ENCODE results near the gene SLC30A1. TPM values are rescaled to one million over a fixed set of nuclear protein-coding genes. Genes with fewer than 3 reads are reported as not detected.

SLC30A1 gene
- total and polyA plus RNA-seq, 2 experiments from 2014 or later: 23.0 to 46.9 TPM

GRCh38 chr1:211525101-211525676 lies 53.8 kb downstream of the SLC30A1 start:
- in situ Hi-C loops (cut with MboI): no loop called here
- no peak overlapping the region for H3K4me3 ChIP-seq

GRCh38 chr1:211524521-211524920 lies 54.4 kb downstream of the SLC30A1 start:
- Histone ChIP-seq H3K79me2 (ENCODE audit: insufficient read depth) (no peaks in the 10 kb centered on the region), H3K36me3 (ENCODE audit: low read depth) (no peaks in the 10 kb centered on the region), H3K4me3 (no peak overlapping the region), H3K4me1 (ENCODE audit: insufficient read depth) (no peaks in the 10 kb centered on the region), H3K4me2 (ENCODE audit: unreplicated experiment) (no peak overlapping the region), H3K27me3 (replicated peaks; ENCODE audit: insufficient read depth) (no peaks in the 10 kb centered on the region), H4K20me1 (ENCODE audit: insufficient read depth) (no peaks in the 10 kb centered on the region), H3K27ac (no peak overlapping the region), H3K9me2 (ENCODE audit: insufficient read depth) (no peaks in the 10 kb centered on the region), H3K9me3 (ENCODE audit: low read depth) (no peaks in the 10 kb centered on the region), H2AFZ (no peak overlapping the region), H3F3A (ENCODE audit: insufficient read depth) (no peaks in the 10 kb centered on the region), H3K9ac (no peak overlapping the region)
- DNase-seq: no peak
- in situ Hi-C loops (cut with MboI): no loop called here
- 79 to 82% methylated on average over 8 to 10 of the region's 10 CpGs for WGBS, 2 experiments (ENCODE audit: low coverage in 1 of 2, low lambda C conversion rate in 2 of 2, missing lambda C conversion rate in 2 of 2)
- TF ChIP-seq EZH2phosphoT487 (IDR thresholded peaks at IDR 0.05; ENCODE audit: insufficient read depth, low read depth) (no peak), EZH2 (IDR thresholded peaks at IDR 0.05; ENCODE audit: insufficient read depth, poor library complexity, severe bottlenecking) (no peak)

More at GRCh38 chr1:211525101-211525676, 53.8 kb downstream of the SLC30A1 start:
- H3K9me3 ChIP-seq (ENCODE audit: low read depth): no peaks in the 10 kb centered on the region
- no peak overlapping the region for H3K27ac ChIP-seq
- H3K4me2 ChIP-seq (ENCODE audit: unreplicated experiment): no peak overlapping the region
- H3K9ac ChIP-seq: no peak overlapping the region
- TF ChIP-seq EZH2phosphoT487 (IDR thresholded peaks at IDR 0.05; ENCODE audit: insufficient read depth, low read depth): no peak
- no peak for TF ChIP-seq EZH2 (IDR thresholded peaks at IDR 0.05; ENCODE audit: insufficient read depth, poor library complexity, severe bottlenecking)
- H3K9me2 ChIP-seq (ENCODE audit: insufficient read depth): no peaks in the 10 kb centered on the region
- H4K20me1 ChIP-seq (ENCODE audit: insufficient read depth): no peaks in the 10 kb centered on the region
- no peak for DNase-seq
- 86 to 87% methylated on average over 9 of the region's 9 CpGs for WGBS, 2 experiments (ENCODE audit: low coverage in 1 of 2, low lambda C conversion rate in 2 of 2, missing lambda C conversion rate in 2 of 2)
- H2AFZ ChIP-seq: no peak overlapping the region
- H3K79me2 ChIP-seq (ENCODE audit: insufficient read depth): no peaks in the 10 kb centered on the region
- H3F3A ChIP-seq (ENCODE audit: insufficient read depth): no peaks in the 10 kb centered on the region
- no peaks in the 10 kb centered on the region for H3K36me3 ChIP-seq (ENCODE audit: low read depth)
- H3K4me1 ChIP-seq (ENCODE audit: insufficient read depth): no peaks in the 10 kb centered on the region
- no peaks in the 10 kb centered on the region for H3K27me3 ChIP-seq (replicated peaks; ENCODE audit: insufficient read depth)

GRCh38 chr1:211522804-211523203 lies 56.2 kb downstream of the SLC30A1 start:
- Histone ChIP-seq H3K79me2 (ENCODE audit: insufficient read depth) (no peaks in the 10 kb centered on the region), H3K4me1 (ENCODE audit: insufficient read depth) (no peaks in the 10 kb centered on the region), H3K9me3 (ENCODE audit: low read depth) (no peaks in the 10 kb centered on the region), H3K36me3 (ENCODE audit: low read depth) (no peaks in the 10 kb centered on the region), H3K9ac (no peak overlapping the region), H3K9me2 (ENCODE audit: insufficient read depth) (no peaks in the 10 kb centered on the region), H3F3A (ENCODE audit: insufficient read depth) (no peaks in the 10 kb centered on the region), H3K4me3 (no peak overlapping the region), H2AFZ (no peak overlapping the region), H3K4me2 (ENCODE audit: unreplicated experiment) (no peak overlapping the region), H4K20me1 (ENCODE audit: insufficient read depth) (no peaks in the 10 kb centered on the region), H3K27me3 (replicated peaks; ENCODE audit: insufficient read depth) (no peaks in the 10 kb centered on the region), H3K27ac (no peak overlapping the region)
- no peak for DNase-seq
- 59% methylated on average over 5 to 6 of the region's 6 CpGs for WGBS, 2 experiments (ENCODE audit: low coverage in 1 of 2, low lambda C conversion rate in 2 of 2, missing lambda C conversion rate in 2 of 2)
- TF ChIP-seq EZH2phosphoT487 (IDR thresholded peaks at IDR 0.05; ENCODE audit: insufficient read depth, low read depth): no peak
- TF ChIP-seq EZH2 (IDR thresholded peaks at IDR 0.05; ENCODE audit: insufficient read depth, poor library complexity, severe bottlenecking): no peak
- in situ Hi-C loops (cut with MboI): no loop called here

Other genes starting within 250 kb of the SLC30A1 start
- not detected in 2 replicates for gene RD3, start 87.0 kb downstream of the SLC30A1 start, total RNA-seq (2014; rRNA removed; shearing (Covaris generic))
- not detected in 2 replicates for gene RD3, start 87.0 kb downstream of the SLC30A1 start, polyA plus RNA-seq (2016; fragmentation: Nextera tagmentation; extraction: Ambion mirVana)
- 11.3 and 13.8 TPM in 2 replicates for gene NEK2, start 96.5 kb upstream of the SLC30A1 start, total RNA-seq (2014; rRNA removed; shearing (Covaris generic))
- 10.6 TPM in 2 replicates for gene NEK2, start 96.5 kb upstream of the SLC30A1 start, polyA plus RNA-seq (2016; fragmentation: Nextera tagmentation; extraction: Ambion mirVana)